GM19468 (cell line): ENCODE measurements around the gene C1orf122.

Experiments used
- ATAC-seq: cut with Tn5 transposase; IDR thresholded peaks from one replicate; pipeline ENCODE4 v1.9.1; 2021; ENCODE audit warnings: mild to moderate bottlenecking, moderate library complexity, moderate number of reproducible peaks; ENCODE audit not compliant: unreplicated experiment; ENCODE audit errors: extremely low read depth

C1orf122 gene

GRCh38 chr1:37840711-37841110, 33.1 kb downstream of the C1orf122 start:
- no peak for ATAC-seq

- no peak for ATAC-seq
These were observed 34.1 kb downstream of the C1orf122 start for GRCh38 chr1:37841652-37842051.

GRCh38 chr1:37844536-37844935, 36.9 kb downstream of the C1orf122 start:
- no peak for ATAC-seq

GRCh38 chr1:37845049-37845646, 37.6 kb downstream of the C1orf122 start:
- no peak for ATAC-seq

- no peak for ATAC-seq
These were observed 38.2 kb downstream of the C1orf122 start for GRCh38 chr1:37845786-37846185.

- ATAC-seq: no peak
These were observed 39.2 kb downstream of the C1orf122 start for GRCh38 chr1:37846647-37847339.

- no peak for ATAC-seq
These were observed 41.9 kb downstream of the C1orf122 start for GRCh38 chr1:37849480-37849879.

- no peak for ATAC-seq
These were observed 42.9 kb downstream of the C1orf122 start for GRCh38 chr1:37850352-37850955.

GRCh38 chr1:37851262-37851661, 43.7 kb downstream of the C1orf122 start:
- no peak for ATAC-seq

- no peak for ATAC-seq
These were observed 44.2 kb downstream of the C1orf122 start for GRCh38 chr1:37851782-37852210.

- ATAC-seq: no peak
These were observed 45.6 kb downstream of the C1orf122 start for GRCh38 chr1:37853157-37853556.

- ATAC-seq: no peak
These were observed 46.8 kb downstream of the C1orf122 start for GRCh38 chr1:37854406-37854805.
